Fibroblast of upper back skin (primary cell): ENCODE results near the gene HHEX.
A peak's percentile ranks its signal among the peaks of the same experiment; 100 is the strongest.

Experiments used
- DNase-seq: peaks from one replicate; pipeline ENCODE4 v3.0.0-alpha.2; 2013

The HHEX gene

DNA sequence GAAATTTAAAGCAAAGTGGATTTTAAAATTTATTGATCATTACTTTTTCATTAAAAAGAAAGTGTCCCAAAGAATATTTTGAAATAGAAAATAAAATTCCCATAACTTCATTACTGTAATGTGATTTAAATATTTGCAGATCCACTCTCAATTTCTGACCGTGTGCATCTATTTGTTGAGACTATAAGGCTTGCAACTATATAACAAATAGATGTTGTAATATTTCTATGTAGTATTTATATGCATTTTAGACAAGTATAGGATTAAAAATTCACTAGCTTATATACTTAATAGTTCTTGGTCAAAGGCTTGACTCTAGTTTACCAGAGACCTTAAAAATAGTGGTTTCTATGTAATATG, 3.8 kb downstream of the HHEX start:
- no peak for DNase-seq

DNA sequence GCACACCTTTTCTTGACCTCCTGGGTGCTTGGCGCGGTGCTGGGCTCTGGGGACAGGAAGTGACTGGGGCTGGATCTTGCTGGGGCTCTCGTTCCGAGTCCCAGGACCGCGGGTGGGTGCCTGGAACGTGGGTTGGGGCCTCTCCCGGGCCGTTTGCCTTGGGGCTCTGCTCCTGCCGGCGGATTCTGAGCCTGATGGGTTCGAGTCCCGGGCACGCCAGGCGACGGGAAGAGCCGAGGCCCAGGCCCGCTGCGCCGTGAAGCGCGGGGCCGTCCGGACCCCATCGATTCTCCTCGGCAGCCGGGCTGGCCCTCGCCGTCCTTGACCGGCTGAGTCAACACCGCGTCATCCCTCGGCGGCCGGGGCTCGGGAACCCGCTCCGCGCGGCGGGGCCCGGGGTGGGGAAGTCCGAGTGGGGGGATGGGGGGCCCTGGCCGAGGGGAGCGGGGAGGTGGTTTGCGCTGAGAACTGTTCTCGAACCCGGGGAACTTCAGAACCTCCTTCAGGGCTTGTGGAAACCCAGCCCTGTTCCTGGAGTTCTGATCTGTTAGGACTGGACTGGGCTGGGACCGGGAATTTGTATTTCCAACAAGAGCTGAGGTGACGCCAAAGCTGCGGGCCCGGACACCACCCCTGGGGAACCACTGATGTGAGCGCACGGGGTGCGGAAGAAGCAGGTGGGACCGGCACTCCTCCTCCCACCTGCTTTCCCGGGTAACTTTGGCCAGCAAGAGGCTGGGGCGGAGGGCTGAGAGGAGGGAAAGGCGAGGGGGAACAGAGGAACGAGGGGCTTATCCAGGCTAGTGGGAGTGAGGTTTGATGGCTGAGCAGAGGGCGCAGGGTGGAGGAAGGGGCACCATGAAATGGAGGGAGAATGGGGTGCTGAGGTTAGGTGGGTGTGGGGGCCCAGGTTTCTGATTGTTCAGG, 6.2 kb downstream of the HHEX start:
- peak; percentile 42 for DNase-seq

DNA sequence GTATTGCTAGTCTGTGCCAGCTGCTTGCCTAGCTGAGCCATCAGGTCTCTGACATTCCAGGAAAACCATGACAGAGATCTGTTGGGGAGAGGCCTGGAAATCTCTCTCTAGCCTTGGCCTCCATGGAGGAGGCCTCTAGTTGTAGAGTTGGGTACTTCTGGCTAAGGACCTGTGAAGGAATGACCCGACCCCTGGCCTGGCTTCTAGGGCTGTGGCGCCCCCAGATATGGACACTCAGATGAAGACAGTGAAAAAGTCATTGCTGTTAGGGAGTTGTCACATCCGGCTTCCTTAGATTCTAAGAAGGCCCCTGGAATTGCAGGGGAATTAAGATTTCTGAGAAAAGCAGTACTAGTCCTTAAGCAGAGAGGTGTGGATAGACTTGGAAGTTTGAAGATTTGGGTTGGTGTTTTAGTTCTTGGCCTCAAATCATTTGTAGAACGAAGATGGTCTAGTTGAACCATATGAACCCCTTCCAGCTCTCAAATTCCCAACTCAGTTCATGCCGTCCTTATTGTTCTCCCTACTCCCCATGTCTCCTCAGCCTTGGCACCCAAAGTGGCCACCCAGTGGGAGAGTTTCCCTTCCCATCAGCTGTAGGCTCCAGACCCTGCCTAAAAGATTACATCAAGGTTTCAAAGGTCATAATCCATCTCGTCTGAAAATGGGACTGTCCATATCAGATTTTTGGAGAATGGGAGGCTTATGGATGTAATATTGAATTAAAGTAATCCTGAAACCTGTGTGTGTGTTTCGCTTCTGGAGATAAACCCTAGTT, 7.0 kb downstream of the HHEX start:
- no peak for DNase-seq

DNA sequence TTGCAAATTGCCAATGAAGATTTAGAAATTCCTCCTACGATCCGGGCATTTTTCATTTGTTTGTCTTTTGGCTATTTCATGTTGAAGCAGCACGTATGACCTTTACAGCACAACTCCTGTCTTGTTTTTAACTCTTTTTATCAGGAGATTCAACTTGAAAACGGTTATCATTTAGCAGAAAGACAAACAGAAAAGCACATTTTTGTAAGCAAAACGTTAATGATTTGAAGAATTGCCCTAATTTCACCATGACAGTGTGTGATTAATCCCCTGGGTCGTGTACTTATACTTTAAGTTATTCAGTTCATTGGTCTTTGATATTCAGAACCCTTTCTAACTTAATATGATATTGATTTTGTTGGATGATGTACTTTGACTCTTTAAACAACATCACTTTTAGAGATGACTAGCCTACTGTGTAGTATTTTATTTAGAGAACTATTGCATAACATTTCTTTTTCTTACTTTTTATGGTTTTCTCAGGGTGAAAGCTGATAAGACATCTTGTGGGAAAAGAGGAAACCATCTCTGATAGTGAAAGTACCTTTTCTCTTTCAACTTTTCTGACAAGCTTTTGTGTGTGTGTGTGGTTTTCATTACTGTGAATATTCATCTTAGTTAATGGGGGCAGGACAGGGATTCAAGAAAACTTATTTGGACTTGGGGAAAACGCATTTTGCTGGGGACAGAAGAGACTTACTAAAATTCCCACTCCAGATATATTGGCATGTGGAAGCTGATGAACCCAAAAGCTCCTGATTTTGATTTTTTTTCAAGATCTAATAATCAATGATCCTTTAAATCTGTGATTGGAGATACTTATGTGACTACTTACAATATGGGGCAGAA, 8.1 kb downstream of the HHEX start:
- DNase-seq: no peak

DNA sequence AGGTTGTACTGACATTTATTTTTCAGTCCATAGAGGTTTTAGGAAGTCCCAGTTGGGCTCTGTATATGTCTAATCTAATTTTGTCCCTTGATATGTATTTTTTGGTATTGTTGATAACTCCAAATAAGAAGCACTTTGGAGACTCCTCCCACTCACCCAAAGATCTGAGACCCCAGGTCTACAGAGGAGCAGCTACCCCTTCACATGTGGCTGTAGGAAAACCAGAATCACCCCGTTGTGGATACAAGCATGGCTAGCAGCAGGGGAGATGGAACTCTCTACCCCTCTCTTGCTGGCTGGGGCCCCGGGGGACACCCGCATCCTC, 9.4 kb downstream of the HHEX start:
- no peak for DNase-seq

DNA sequence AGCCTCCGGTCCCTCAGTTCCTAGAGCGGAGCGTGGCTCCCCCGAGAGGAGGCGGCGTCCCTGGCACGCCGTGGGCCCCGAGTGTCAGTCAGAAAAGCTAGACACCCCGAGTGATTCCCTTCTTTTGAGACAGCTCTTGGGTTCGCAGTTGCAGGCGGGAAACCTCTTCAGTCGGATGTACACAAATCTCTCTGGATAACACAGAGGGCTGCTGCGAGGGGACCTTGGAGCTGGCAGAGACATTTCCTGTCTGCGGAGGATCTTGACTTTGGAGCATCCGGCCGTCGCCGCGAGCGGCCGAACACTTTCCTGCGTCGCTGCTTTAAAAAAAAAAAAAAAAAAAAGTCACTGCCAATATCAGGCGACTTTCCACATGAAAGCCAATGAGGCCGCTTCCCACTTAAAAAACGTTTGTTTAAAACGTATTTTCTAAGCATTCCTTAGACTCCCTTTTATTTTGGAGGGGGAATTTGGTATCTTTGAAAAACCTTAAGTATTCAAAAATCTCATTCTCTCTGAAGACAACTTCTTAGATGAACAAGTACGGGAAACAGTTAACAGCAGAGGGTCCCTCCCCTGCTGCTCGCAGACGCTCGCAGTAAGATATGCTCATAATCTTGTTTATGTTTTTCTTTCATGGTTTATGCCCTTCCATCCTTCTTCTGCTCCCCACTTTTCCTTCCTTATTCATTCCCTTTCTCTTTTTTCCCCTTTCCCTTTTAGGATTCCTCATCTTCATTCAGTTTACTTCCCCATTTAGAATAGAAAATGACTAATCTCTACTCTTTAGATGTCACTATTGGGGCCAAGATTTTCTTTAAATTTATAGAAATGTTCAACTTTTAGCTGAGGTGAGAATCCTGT, 10.0 kb downstream of the HHEX start:
- peak; percentile 44 for DNase-seq

DNA sequence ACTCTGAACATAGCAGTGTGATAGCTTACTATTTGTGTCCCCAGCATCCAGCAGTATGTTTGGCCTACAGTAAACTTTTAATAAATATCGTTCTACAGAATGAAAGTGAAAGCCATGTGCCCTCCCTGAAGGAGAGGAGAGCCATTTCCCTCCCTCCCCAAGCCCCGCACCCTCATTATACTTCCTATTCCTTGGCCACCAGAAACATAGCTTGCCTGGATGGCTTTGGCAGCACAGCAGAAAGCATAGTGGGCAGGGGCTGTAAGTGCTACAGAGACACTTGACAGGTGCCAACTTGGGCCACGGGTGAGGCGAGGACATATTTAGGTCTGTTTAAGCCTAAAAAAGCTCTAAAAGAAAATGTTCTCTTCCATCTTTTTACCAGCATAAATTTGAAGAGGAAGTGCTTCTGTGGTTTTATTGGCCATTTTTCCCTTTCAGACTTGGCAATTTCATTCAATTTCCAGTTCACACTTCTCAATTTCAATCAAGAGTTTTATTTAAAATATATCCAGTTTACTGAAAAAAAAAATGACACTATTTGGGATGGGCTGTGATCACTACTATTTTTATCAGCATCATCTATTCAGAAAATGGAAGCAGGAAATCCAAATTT, 12.7 kb downstream of the HHEX start:
- no peak for DNase-seq

DNA sequence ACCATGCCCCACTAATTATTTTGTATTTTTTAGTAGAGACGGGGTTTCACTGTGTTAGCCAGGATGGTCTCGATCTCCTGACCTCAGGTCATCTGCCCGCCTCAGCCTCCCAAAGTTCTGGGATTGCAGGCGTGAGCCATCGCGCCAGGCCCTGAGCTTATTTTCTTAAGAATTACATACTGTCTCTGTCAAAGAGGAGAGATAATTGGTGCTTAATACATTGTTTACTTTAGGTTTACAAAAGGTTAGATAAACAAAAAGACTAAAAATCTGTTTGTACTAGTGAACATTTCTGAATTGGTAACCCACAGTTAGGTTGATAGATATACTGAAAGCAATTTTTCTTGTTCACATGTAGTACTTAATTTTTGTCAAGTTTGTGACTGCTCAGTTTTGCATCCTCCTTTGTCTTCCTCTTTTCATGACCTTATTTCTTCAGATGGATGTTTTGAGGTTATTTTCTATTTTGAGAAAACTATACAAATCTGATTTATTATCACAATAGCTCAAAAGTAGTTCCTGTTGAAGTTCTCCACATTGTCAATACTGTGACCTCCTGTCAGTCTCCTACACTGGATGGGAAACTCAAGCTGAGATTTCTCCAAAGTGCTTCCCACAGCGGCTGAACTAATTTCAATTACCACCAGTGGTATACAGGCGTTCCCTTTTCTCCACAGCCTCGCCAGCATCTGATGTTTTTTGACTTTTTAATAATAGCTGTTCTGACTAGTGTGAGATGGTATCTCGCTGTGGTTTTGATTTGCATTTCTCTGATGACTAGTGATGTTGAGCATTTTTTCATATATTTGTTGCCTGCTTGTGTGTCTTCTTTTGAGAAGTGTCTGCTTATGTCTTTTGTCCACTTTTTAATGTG, 22.5 kb downstream of the HHEX start:
- DNase-seq: no peak

DNA sequence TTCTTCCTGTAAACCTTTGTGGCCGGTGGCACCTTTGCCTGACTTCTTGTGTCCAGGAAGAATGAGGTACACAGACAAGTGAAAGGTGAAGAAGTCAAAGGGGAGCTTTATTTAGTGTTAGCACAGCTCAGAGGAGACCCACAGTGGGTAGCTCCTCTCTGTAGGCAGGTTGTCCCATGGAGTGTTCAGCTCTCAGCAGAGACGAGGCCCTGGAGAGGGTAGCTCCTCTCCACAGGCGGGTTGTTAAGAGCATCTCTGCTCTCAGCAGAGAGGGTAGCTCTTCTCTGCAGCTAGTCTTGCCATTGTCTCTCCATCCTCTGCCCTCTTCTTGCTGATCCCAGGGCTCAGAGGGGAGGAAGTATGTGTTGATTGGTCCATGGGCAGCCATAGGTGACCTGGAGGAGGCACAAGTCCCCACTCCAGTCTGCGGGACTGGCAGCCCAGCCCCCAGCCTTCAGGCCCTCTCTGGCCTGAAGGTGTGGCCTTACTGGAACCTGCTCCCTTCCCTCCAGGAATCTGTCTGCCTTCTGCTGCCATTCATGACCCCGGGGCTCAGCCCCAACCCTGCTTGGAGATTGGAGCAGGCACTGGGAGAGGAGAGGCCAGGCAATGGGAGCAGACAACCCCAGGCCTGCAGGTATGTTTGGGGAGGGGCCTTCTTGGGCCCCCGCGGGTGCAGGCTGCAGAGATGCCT, 24.5 kb downstream of the HHEX start:
- no peak for DNase-seq

DNA sequence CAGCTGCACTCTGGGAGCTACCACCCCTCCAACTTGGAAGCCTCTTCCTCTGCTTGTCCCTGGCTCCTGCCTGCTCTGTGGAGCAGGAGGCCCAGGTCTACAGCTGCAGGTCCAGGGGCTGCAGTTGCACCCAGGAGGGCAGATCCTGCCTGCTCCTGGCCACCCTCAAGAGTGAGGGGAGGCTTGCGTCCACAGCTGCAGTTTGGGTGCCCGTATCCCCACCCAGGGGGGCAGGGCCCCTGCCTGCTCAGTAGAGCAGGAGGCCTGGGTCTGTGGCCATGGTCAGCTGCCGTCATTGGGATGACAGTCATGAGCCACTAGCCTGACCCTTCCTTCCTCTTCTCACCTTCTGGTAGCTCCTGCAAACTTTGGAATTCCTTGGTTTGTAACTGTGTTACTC, 25.1 kb downstream of the HHEX start:
- DNase-seq: no peak

DNA sequence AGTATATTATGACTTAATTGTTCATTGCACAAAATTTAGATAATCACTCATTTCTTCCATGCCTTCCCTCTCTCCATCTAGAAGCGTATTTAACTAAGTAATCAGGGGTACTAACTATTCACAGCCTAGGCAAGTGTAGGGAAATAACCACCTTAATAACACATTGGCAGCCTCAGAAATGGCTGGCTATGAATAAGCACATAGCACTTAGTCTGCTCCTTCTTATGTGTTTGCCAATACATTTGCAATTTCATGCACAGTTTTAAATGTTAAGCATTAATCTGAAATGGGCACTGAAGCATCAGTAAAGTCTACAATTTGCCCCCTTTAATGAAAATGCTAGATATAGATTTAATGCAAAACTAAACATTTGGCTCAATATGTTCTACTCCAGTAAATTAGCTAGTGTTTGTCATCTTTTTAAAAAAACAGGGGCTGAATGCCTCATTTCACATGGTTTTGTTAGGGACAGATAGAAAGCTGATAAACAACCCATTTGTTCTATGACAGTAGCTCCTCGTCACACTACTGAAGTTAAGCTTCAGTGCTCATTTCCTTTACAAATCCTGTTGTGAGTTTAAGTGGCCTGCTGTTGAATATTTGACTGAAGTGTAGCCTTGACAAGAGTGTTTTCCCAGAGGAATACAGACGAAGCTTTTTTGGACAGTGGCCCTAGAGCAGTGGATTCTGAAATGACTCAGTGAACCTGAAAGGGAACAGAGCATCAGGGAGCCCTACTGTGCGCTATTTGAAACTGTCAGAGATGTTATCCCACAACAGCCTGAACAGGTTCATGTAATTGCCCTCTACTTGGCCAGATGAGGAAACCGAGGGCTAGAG, 30.5 kb downstream of the HHEX start:
- no peak for DNase-seq

DNA sequence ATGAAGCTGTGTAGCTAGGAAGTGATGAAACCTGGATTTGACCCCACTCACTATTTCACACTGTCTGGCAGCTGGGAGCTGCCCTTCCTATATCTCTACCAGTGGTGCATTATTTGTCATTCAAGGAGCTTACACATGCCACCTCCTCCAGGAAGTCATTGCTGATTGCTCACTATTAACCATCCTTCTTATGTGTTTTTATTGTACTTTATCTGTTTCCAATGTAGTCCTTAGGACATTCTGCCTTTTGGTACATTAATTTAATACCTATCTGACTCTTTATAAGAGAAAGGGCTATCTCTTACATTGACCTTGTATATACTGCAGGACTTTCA, 31.0 kb downstream of the HHEX start:
- DNase-seq: no peak

DNA sequence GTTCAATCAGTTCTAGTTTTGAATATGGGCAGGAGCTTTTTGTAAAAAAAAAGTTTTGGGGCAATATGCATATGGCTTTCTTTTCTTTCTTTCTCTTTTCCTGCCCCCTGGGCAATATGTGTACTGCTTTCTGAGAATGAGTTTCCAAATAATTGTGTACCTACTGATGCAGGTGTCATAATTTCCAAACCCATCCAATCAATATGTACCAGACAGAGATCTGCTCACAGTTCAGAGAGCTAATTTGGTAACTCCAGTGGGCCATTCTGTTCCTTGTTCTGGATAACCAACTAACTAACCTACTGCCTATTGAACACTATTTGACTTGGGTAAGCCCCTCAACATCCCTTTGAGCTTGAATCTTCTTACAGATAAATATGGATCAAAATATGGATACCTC, 32.6 kb downstream of the HHEX start:
- DNase-seq: no peak

DNA sequence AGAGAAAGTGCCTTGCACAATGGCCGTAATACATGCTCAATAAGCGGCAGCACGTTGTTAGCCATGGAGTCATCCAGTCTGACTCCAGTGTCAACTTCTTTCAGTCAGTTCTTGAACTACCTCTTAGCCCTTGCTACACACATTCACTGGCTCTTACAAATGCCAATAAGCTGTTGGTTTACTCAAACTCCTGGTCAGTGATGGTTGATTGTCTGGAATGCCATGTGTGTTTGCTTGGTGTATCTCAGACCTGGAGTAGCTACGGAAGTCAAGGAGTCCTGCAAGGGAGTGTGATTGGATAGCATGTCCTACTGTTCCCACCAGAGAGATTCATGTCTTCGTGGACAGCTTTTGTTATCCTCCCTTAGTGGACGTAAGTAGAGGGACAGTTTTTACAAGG, 37.4 kb downstream of the HHEX start:
- DNase-seq: no peak

DNA sequence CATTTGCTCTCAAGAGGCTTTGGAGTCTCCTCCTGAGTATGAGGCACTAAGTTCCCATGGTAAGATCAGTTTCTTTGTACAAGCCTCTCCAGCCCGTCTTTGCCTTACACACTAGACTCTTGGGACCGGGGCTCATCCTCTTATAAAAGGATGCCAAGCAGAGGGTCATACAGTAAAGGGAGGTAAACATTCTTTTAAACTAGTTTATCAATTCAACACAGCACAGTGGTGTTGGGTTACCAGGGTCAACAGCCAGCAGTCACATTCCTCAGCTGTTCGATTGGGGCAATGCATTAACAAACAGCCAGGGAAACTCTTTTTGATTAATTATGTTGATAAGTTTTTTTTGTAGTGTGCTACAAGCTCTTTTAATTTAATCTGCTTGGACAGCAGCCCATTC, 37.8 kb downstream of the HHEX start:
- no peak for DNase-seq

DNA sequence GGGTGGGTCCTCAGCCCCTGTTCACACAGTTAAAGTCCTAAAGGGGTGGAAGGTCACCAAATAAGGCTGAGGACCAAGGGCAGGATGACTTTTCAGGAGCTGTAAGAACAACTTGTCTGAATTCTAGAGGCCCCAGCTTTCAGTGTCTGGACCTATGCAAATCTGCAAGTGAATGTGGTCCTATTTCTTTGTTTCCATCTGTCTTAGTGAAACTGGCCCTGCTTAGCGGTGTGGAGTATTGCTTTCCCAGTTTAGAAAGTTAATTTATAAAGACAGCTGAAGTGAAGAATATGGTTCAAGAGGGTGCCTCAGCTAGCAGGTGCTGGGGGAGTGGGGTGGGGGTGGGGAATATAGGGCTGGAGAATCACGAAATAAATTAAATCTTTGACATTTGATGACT, 40.1 kb downstream of the HHEX start:
- DNase-seq: no peak

DNA sequence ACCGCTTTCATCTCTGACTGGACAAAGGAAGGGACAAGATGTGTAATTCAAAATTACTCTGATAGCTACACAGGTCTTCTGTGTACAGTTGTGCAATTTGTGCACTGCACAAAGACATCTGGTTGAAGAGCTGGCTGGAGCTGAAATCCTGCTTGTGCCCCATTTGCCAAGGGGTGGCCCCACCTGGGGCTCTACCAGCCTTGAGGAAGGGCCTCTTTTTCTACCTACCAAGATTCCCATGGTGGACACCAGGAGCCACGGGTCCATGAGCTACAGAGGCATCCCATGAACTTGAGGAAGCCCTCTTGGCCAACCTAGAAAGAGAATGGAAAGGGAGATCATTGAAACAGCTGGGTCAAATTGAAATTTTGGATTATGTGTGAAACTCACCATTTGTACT, 43.2 kb downstream of the HHEX start:
- DNase-seq: no peak

DNA sequence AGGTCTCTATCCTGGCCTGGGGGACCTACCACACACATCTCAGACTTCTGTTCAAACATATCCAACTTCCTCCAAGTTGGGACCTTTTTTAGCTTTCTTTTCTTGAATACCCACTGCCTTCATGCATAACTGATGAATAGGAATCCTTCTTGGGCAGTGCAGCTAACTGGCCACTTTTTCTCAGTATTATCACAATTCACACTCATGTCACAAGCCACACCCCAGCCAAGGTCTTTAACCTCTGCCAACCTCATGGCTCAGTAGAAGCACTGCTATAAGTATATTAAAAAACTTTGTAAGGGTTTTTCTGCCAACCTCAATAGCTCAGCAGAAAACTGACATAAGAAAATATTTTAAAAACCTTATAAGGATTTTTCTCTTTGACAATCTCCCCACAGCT, 44.5 kb downstream of the HHEX start:
- DNase-seq: no peak

DNA sequence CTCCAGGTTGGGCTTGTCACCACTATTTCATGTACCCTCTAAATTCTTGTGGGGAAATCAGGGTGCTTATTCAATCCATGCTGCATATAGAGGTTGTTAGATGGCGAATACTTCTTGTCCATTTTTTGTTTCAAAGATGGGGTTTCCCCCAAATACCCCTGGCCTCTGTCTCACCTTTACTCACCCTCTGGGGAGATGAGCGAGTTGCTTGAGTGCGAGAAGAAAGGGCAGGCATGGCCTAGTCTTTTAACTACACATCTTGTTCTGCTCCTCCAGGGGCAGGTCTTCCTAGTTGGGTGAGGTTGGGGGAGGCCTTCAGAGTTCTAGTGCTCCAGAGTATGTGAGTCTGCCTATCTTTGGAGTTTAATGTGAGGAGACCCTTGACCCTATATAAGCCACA, 46.2 kb downstream of the HHEX start:
- no peak for DNase-seq

DNA sequence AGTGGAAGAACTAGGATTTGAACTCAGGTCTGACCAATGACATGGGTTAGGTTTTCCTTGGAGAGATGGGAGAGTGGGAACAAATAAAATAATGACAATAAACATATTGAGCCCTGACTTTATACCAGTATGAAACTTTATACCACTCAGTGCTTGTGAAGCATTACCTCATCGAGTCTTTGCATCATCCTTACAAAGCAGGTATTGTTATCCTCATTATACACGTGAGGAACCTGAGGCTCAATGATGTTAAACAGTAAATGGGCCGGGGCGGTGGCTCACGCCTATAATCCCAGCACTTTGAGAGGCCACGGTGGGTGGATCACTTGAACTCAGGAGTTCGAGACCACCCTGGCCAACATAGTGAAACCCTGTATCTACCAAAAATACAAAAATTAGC, 47.7 kb downstream of the HHEX start:
- no peak for DNase-seq
